Fibroblast of mammary gland (primary cell): ENCODE results near the gene TXNL4A.
A peak's percentile ranks its signal among the peaks of the same experiment; 100 is the strongest.

Experiments used
- DNase-seq: peaks from one replicate; pipeline ENCODE4 v3.0.0-alpha.2; 2010; ENCODE audit warnings: low read depth
- H3K4me3 ChIP-seq: 2 replicates; pipeline ENCODE4 v1.5.1; 2011; ENCODE audit warnings: low read depth, mild to moderate bottlenecking, low read length, moderate library complexity; ENCODE audit not compliant: control insufficient read depth
- TF ChIP-seq, protein P1 (sequence below): conservative IDR thresholded peaks from 2 replicates; pipeline ENCODE4 v1.5.1; 2011; ENCODE audit warnings: low read depth, low read length, inconsistent platforms; ENCODE audit not compliant: control insufficient read depth, insufficient read depth

The TXNL4A gene

GRCh38 chr18:79964330-79965118 lies 23.8 kb downstream of the TXNL4A start, which contains the start of gene HSBP1L1:
TSS of gene HSBP1L1 (plus strand) at chr18:79964643. CDS start at chr18:79964736, 93 bp downstream.
- TF ChIP-seq, protein P1, sequence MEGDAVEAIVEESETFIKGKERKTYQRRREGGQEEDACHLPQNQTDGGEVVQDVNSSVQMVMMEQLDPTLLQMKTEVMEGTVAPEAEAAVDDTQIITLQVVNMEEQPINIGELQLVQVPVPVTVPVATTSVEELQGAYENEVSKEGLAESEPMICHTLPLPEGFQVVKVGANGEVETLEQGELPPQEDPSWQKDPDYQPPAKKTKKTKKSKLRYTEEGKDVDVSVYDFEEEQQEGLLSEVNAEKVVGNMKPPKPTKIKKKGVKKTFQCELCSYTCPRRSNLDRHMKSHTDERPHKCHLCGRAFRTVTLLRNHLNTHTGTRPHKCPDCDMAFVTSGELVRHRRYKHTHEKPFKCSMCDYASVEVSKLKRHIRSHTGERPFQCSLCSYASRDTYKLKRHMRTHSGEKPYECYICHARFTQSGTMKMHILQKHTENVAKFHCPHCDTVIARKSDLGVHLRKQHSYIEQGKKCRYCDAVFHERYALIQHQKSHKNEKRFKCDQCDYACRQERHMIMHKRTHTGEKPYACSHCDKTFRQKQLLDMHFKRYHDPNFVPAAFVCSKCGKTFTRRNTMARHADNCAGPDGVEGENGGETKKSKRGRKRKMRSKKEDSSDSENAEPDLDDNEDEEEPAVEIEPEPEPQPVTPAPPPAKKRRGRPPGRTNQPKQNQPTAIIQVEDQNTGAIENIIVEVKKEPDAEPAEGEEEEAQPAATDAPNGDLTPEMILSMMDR, result no peak
- DNase-seq, result peak; percentile 28
- H3K4me3 ChIP-seq, result peak within 1 kb of the TSS; percentile 58

DNA sequence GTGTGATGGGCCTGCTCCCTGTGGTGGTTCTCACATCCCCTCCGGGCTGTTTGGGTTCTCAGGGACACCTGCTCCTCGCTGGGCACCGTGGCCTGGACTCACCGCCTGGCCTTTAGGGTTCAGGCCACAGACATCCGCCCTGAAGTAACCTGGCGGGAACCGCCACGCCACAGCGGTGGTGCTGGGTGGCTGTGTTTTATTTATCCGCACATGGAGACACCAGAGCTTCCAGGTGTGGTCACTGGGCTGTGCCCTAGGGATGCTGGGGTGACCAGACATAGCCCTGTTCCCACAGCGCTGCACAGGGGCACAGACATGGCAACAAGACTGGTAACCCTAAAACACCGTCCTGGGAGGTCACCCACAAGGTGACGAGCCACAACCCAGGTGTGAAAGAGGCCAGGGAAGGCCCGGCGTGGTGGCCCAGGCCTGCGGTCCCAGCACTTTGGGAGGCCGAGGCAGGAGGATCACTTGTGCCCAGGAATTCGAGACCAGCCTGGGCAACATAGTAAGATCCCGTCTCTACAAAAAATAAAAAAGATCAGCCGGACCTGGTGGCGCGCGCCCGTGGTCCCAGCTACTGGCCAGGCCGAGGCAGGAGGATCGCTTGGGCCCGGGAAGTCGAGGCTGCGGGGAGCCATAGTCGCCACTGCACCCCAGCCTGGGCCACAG lies 24.6 kb downstream of the TXNL4A start:
- H3K4me3 ChIP-seq, result peak overlapping the region; percentile 58
- no peak for DNase-seq
- TF ChIP-seq, protein P1, result no peak

- TF ChIP-seq, protein P1, result no peak
- no peak overlapping the region for H3K4me3 ChIP-seq
- DNase-seq, result no peak
These were observed 25.3 kb downstream of the TXNL4A start for GRCh38 chr18:79962835-79963657.

DNA sequence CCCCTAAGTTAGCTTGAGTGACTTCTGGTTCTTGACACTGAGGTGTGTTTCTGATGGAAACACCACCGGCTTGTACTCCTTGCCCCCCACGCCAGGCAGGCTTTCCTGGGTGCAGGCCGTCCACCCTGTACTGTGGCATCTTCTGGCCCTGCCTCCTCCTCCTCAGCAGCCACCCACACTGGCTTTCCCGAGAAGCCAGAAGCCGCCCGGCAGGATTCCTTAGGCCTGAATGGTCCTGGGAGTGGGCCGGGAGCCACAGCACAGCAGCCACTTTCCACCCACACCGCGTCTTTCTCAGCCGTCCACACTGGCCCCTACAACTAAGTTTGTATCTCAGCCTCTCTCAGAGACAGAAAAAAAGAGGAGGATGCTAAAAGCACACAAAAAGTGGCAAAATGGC lies 26.1 kb downstream of the TXNL4A start:
- TF ChIP-seq, protein P1, result no peak
- DNase-seq, result peak; percentile 56
- no peak overlapping the region for H3K4me3 ChIP-seq

DNA sequence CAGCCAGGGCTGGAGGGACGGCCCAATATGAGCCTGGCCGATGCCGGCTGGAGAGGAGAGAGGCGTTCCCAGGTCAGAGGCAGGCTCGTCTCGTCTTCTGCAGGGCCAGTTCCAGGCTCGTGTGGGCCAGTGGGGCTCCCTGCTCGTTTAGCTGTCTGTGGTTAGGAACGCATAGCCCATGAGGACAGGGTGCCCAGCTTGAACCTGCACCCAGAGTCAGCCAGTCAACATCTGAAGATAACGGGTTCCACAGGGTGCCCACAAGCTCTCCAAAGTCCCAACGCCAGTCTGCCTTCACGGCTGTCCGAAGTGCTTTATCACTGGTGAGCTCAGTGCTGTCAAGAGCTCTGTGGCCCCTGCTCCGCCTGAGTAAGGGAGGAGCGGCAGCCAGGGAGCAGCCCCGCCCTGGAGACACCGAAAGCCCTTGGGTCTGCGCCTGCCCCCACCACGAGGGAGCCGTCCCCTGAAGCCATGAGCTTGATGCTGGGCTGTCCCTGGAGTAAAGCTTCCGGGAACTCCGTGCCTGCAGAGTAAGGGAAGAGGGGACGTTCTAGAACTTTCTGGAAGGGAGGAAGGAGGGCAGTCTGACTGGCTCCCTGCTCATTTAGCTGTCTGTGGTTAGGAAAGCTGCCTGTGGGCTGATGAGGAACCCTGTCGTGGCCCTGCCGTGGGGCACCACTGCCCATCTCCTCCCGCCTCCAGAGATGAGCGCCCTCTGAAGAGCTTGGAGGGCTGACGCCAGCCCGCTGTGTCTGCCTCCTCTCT lies 26.7 kb downstream of the TXNL4A start:
- peak; percentile 21 for DNase-seq
- TF ChIP-seq, protein P1, result no peak
- H3K4me3 ChIP-seq, result no peak overlapping the region
